AG08395 (cell line): ENCODE measurements around the gene FOXD1.
"Not testable (repeated sequence)": the region's sequence is repeated elsewhere in the genome, so short reads cannot be mapped to it uniquely, and the experiment has no call there.

Experiments used
- DNase-seq: peaks from one replicate; pipeline ENCODE4 v3.0.0; 2012; ENCODE audit warnings: mixed read lengths, low spot score

The FOXD1 gene

GRCh38 chr5:73417303-73418034 is 31.1 kb downstream of the FOXD1 start:
- no peak for DNase-seq

GRCh38 chr5:73415617-73416016 is 33.0 kb downstream of the FOXD1 start:
- no peak for DNase-seq

- DNase-seq: no peak
Observed at GRCh38 chr5:73415171-73415570, 33.4 kb downstream of the FOXD1 start.

DNA sequence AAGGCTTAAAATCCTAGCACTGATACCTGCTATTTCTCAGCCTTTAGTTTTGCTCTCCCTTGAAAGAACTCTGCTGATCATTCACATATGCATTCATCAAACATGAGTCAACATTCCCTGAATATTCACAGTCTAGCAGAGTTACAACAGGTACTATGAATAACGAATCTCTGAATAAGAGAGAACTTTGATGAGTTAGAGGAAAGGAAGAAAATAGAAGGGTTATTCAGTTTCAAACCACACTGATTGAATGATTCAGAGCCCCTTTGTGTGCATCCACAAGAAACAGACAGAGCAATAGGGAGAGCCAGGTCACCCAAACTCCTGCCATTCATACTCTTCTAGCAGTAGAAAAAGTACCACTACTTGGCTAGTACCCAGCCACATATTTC is 36.0 kb downstream of the FOXD1 start:
- peak; percentile 55 for DNase-seq

GRCh38 chr5:73411936-73412596 is 36.5 kb downstream of the FOXD1 start:
- no peak for DNase-seq

DNA sequence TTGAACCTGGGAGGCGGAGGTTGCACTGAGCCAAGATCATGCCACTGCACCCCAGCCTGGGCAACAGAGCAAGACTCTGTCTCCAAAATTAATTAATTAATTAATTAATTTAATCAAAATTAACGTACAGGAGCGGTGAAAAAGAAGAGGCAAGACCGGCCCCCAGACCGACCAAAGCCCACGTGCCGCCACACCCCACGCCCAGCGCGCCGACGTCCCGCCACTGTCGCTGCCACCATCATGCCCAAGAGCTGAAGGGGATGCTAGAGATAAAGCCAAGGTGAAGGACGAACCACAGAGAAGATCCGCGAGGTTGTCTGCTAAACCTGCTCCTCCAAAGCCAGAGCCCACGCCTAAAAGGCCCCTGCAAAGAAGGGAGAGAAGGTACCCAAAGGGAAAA is 38.6 kb downstream of the FOXD1 start:
- not testable (repeated sequence) for DNase-seq

DNA sequence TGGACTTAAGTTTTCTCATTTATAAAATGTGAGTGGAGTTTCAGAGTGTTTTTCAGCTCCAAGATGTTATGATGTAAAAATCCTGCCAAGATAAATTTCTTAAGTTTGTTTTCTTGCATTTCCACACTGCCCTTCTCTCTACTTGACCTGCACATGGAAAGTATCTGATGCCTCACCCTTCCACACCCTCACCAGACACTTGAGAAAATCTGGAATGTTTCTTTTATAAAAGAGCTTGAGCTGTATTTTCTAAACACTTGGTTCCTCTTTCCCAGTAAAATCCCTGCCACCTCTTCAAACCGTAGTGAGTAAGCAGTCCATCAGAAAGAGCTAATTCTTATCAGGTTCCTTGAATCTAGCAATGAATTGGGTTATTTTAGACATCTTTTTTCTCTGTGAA is 42.9 kb downstream of the FOXD1 start:
- no peak for DNase-seq

DNA sequence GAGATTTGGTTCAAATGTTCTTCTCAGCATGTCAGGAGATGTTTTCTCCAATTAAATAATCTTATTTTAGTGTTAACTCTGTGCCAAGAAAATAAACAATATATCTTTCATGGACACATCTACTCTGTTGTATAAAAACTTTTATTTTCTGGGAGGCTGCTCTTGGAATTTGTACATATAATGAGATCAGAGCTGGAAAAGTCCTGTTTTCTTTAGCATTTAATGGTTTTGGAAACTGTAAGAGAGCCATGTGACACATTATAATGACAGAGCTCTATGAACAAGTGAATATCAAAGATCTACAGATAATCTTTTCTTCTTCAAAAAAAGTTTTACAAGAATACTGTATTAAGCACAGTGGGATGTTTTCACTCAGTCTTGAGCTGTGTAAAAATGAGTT is 48.8 kb downstream of the FOXD1 start:
- DNase-seq: no peak
